Coronary artery (tissue), 2 donors: ENCODE data around the gene MCM5.
A peak's percentile ranks its signal among the peaks of the same experiment; 100 is the strongest.
"Not testable (repeated sequence)": the region's sequence is repeated elsewhere in the genome, so short reads cannot be mapped to it uniquely, and the experiment has no call there.

Experiments
- DNase-seq: peaks from one replicate; pipeline ENCODE4 v3.0.0-alpha.2; 2017; ENCODE audit warnings: low spot score
- H3K27ac ChIP-seq, 2 donors: fragments of 200-600 bp; sonication (generic); one replicate each; pipeline ENCODE4 v1.5.1; 2016 to 2019
- H3K4me3 ChIP-seq: fragments of 200-600 bp; sonication (generic); 2 replicates; pipeline ENCODE4 v1.5.1; 2016; ENCODE audit warnings: mild to moderate bottlenecking, moderate library complexity
- TF ChIP-seq, protein P1 (sequence below): fragments of 200-600 bp; sonication (generic); IDR thresholded peaks from one replicate; pipeline ENCODE4 v1.5.1; 2019; ENCODE audit warnings: antibody characterized with exemption

MCM5 gene

GRCh38 chr22:35359380-35360065, 40.4 kb upstream of the MCM5 start:
- DNase-seq: no peak
- TF ChIP-seq, protein P1, sequence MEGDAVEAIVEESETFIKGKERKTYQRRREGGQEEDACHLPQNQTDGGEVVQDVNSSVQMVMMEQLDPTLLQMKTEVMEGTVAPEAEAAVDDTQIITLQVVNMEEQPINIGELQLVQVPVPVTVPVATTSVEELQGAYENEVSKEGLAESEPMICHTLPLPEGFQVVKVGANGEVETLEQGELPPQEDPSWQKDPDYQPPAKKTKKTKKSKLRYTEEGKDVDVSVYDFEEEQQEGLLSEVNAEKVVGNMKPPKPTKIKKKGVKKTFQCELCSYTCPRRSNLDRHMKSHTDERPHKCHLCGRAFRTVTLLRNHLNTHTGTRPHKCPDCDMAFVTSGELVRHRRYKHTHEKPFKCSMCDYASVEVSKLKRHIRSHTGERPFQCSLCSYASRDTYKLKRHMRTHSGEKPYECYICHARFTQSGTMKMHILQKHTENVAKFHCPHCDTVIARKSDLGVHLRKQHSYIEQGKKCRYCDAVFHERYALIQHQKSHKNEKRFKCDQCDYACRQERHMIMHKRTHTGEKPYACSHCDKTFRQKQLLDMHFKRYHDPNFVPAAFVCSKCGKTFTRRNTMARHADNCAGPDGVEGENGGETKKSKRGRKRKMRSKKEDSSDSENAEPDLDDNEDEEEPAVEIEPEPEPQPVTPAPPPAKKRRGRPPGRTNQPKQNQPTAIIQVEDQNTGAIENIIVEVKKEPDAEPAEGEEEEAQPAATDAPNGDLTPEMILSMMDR: no peak
- no peak overlapping the region for H3K27ac ChIP-seq
- H3K4me3 ChIP-seq: no peak overlapping the region

GRCh38 chr22:35361001-35361558, 38.9 kb upstream of the MCM5 start:
- TF ChIP-seq, protein P1: no peak
- Histone ChIP-seq H3K4me3 (no peak overlapping the region), H3K27ac (no peak overlapping the region)
- no peak for DNase-seq

DNA sequence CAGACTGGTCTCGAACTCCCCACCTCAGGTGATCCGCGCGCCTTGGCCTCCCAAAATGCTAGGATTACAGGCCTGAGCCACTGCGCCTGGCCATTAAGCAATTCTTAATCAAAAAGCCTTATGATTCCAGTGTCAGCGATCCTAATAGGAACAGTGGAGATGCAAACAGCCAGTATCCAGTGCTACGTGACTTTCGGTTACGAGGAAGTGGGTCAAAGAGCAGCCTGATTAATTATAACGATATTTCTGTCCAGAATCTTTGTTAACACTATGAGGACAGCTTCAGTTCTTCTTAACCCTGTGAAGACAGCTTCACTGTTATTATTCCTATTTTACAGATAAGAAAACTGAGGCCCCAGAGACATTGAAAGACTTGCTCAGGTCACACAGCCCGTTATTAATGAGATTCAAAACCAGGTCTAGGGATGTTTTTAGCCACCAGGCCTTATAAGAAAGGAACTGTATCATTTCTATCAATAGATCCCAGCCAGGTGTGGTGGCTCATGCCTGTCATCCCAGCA, 36.3 kb upstream of the MCM5 start:
- Histone ChIP-seq H3K4me3 (no peak overlapping the region), H3K27ac (no peak overlapping the region)
- no peak for DNase-seq
- TF ChIP-seq, protein P1: no peak

DNA sequence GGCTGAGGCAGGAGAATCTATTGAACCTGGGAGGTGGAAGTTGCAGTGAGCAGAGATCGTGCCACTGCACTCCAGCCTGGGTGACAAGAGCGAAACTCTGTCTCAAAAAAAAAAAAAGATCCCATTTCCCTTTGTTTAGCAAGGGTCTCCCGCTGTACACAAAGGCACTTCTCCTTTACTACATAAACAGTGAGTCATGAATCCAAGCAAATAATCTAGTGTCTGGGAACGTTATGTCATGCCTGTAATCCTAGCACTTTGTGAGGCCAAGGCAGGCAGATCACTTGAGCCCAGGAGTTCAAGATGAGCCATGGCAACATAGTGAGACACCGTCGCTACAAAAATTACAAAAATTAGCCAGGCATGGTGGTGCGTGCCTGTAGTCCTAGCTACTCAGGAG, 35.7 kb upstream of the MCM5 start:
- peak overlapping the region in 1 of 2 donors; percentile 27 for H3K27ac ChIP-seq
- not testable (repeated sequence) for DNase-seq

GRCh38 chr22:35367331-35367886, 32.5 kb upstream of the MCM5 start:
- no peak for DNase-seq
- TF ChIP-seq, protein P1: no peak
- Histone ChIP-seq H3K4me3 (no peak overlapping the region), H3K27ac (no peak overlapping the region)

More for the DNA sequence above, 35.7 kb upstream of the MCM5 start:
- not testable (repeated sequence) for H3K4me3 ChIP-seq

DNA sequence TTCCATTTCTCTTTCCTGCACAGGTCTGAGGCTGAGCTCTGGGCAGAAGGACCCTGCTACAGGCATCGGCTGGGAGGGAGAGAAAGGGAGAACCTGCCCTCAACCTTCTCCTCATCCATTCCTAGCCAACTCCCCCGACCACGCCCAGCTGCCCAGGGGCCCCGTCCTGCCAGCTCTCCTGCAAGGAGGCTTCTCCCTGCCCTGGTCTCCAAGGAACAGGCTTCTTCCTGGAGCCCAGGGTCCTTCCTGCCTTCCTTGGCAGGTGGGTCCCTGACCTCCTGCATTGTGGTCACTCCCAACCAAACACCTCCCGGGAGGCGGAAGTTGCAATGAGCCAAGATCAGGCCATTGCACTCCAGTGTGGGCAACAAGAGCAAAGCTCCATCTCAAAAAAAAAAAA, 31.6 kb upstream of the MCM5 start:
- H3K27ac ChIP-seq: no peak overlapping the region
- no peak for DNase-seq

DNA sequence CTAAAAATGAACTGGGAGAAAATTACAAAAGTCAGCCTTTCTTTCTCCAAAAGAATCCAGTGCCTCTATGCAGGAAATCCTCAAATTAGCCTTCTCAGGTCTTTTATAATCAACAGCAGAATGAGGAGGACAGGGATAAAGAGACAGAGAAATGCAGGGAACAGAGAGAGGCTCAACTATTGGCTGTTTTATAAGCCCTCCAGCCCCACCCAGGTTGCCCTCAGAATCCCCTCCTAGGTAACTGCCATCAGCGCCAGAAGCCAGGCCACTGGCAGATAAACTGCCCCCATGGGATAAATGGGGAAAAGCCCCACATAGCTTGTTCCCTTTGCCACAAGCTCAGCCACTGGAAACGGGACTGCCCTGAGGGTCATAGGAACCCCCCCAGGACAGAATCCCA, 29.9 kb upstream of the MCM5 start:
- Histone ChIP-seq H3K27ac (no peak overlapping the region), H3K4me3 (no peak overlapping the region)
- no peak for DNase-seq
- TF ChIP-seq, protein P1: no peak

More for the DNA sequence above, 31.6 kb upstream of the MCM5 start:
- TF ChIP-seq, protein P1: no peak
- H3K4me3 ChIP-seq: no peak overlapping the region
